Measurements from ENCODE around the gene ANKRD13D.

The ANKRD13D gene

DNA sequence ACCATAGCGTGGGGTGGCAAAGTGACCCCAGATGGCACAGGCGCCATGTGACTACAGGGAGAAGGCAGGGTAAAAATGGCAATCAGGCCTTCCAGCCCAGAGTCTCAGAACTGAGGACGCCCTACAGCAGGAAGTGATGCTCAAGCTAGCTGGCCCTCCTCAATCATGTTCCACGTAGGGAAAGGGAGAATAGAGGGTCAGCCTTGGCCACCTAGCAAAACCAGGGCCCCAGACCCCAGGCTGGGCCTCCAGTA lies 978 bp upstream of the ANKRD13D start:
- no peak for DNase-seq

DNA sequence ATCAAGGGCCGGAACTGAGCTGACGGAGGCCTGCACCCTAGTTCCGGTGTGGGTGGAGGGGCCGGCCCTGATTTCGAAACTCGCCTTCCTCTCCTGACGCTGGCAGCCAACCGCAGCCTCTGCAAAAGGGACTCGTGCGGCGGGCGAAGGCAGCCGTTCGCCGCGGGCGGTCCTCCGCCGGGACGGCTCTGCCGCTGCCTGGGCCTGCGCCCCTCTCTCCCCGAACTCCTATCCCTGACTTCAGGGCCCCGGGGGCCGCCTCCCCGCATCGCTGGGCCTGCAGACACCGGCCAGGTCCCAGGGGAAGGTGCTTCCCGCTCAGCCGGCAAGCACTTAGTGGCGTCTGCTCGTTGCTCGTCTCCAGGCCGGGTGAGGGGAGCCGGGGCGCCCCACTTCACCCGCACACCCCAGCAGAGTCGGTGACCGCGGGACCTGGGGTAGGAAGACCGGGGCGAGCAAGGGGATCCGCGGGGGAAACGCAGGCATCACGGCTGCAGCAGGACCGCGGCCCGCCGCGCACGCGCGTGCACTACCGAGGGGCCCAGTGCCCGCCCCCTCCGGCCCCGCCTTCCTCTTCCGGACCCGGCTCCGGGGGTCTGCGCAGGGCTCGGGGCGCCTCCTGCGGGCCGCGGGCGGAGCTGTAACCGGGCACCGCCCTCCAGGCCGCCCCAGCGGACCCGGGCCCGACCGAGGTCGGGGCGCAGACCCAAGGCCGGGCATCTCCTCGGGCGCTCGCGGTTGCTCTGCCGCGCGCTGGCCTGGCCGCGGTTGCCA lies 464 bp upstream of the ANKRD13D start:
- peak; percentile 77 to 81 for DNase-seq

DNA sequence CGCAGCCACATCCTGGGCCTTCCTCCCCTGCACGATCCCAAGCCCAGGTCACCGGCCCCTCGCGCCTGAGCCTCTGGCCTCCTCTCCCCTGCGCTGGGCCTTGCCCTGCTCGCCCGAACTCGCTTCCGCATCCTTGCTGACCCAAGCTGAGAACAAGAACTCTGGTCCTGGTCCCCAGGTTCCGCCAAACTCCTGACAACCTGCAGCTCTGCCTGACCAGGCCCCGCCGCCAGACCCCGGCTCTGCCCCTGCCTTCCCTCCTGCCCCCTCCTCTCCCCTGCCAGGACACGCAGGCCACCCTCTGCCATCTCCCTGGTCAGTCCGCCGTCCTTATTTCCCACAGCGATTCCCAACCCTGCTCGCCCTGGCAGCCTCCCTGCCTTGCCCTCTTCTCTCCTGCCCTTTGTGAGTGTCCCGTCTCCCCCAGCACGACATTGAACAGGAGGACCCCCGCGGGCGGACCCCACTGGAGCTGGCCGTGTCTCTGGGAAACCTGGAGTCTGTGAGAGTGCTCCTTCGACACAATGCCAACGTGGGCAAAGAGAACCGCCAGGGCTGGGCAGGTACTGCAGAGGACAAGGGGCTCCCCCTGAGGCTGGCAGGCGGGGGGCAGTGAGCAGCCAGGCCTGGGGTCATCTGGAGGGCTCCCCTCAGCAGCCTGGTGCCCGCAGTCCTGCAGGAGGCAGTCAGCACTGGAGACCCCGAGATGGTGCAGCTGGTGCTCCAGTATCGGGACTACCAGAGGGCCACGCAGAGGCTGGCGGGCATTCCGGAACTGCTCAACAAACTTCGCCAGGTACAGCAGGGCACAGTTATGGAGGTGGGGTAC lies 762 bp downstream of the ANKRD13D start:
- DNase-seq, result no peak

DNA sequence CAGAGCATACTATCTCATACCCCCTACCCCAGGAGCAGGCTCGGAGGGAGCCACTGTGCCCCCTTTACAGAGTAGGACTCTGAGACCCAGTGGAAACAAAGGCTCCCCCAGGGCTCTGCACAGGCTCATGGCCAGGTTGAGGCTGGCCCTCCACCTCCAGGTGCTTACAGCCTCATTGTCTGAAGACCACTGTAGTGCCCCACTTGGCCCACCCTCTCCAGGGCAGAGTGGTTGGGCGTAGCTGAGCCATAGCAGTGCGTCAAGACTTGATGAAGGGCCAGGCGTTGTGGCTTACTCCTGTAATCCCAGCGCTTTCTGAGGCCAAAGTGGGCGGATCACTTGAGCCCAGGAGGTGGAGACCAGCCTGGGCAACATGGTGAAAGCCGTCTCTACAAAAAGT lies 1.7 kb downstream of the ANKRD13D start:
- DNase-seq, result no peak

DNA sequence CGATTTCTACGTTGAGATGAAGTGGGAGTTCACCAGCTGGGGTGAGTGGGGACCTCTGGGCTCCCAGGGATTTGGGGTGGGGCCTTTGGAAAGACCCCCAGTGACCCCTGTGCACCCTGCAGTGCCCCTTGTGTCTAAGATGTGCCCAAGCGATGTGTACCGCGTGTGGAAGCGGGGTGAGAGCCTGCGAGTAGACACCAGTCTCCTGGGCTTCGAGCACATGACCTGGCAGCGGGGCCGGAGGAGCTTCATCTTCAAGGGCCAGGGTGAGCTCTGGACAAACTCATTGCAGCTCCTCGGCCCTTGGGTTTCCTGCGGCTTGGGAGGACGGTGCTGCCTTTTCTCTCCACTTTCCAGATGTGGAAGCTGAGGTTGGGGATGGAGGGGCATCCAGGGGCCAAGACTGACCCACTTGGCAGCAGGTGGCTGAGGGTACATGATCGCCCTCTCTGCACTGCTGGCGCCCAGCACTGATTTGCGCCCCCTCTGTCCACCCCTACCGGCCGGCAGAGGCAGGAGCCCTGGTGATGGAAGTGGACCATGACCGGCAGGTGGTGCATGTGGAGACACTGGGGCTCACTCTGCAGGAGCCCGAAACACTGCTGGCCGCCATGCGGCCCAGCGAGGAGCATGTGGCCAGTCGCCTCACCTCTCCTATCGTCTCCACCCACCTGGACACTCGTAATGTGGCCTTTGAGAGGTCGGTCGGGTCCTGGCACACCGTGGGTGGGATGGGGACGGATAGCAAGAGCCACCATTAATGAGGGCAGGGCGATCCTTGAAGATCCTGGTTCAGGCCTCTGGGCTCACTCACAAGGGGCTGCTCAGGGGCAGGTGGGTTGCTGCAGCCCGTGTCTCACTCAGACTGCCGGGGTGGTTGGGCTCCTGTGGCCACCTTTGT lies 2.6 kb downstream of the ANKRD13D start:
- no peak for DNase-seq

DNA sequence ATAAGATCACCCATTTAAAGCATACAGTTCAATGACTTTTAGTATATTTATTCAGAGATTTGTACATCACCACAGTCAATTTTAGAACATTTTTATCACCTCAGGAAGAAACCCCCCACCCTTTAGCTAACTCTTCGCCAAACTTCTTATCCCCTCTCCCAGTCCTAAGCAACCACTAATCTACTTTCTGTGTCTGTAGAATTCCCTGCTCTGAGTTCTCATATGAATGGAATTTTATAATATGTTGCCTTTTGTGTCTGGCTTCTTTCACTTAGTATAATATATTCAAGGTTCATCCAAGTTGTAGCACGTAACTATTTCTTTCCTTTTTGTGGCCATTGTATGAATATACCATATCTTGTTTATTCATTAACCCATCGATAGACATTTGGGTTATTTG lies 3.6 kb downstream of the ANKRD13D start:
- no peak for DNase-seq

DNA sequence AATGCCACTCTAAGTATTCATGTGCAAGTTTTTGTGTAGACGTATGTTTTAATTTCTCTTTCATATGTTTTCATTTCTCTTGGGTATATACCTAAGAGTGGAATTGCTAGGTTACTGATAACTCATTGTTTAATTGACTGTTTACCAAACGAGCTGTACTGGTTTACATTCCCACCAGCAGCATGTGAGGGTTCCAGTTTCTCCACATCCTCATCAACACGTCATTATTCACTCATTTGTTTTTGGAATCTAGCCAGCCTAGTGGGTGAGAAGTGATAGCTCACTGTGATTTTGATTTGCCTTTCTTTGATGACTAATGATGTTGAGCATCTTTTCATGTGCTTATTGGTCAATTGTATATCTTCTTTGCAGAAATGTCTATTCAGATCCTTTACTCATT lies 4.0 kb downstream of the ANKRD13D start:
- DNase-seq, result no peak

DNA sequence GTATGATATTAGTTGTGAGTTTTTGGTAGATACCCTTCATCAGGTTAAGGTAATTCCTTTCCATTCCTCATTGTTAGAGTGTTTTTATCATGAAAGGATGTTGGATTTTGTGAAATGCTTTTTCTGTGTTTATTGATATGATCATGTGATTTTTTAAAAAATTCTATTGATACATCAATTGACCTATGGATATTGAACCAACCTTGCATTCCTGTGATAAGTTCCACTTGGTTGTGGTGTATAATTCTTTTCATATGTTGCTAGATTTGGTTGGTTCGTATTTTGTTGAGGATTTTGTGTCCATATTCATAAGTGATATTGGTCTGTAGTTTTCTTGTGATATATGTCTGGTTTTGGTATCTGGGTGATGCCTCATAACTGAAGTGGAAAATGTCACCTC lies 6.7 kb downstream of the ANKRD13D start:
- no peak for DNase-seq

DNA sequence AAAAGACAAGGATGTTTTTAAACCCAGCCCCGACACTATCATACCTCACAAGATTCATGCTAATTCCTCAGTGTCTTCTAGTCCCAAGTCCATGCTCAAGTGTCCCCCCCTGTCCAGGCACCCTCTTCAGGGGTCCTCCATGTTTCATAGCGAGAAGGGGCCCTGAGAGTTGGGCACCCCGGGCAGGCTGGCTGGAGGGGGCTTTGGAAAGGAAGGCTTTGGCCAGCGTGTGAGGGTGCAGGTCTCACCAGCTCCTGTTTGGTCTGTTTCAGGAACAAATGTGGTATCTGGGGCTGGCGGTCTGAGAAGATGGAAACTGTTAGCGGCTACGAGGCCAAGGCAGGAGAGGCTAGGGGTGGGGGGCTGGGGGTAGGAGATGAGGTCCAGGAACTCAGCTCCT lies 9.7 kb downstream of the ANKRD13D start:
- no peak for DNase-seq

DNA sequence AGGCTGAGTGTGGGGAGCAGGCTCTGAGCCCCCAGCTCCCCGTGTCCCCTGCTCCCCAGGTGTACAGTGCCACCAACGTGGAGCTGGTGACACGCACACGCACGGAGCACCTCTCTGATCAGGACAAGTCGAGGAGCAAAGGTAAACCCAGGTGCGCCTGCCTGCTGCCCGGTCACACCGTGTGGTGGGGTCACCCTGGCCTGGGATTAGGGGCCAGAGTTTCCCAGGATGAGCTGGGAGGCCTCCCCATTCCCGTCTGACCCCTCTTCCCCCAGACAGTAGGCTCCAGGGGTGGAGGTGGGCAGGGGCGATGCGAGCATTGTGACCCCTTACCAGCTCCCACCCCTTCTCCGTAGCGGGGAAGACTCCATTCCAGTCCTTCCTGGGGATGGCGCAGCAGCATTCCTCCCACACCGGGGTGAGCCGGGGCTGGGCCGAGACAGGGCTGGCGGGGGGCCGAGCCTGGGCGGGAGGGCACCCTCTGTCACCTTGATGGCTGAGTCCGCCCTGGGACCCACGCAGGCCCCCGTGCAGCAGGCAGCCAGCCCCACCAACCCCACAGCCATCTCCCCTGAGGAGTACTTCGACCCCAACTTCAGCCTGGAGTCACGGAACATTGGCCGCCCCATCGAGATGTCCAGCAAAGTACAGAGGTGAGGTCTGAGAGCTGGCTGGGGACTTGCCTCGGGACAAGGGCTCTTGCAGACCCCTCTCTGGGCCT lies 10.5 kb downstream of the ANKRD13D start:
- DNase-seq, result no peak

DNA sequence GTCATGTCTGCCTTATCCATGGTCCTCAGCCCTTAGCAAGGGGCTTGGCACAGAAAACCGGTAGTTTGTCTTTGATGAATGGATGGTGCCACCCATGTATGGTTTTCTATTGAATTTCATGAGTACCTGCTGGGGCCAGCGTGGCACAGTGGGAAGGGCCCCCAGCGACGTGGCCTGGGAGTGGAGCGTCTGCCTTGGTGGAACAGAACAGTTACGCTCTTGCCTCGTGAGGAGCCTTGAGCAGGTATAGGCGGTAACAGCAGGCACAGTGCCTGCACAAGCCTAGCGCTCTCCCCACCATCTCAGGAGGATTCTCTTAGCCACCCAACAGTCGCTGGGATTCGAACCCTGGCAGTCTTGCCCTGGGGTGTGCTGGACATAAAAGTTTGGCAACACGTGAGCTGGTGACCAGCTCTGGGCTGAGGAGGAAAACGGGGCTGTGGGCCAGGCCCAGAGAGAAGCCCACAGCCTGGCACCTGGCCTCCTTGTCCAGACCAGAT lies 11.2 kb downstream of the ANKRD13D start:
- DNase-seq, result no peak

DNA sequence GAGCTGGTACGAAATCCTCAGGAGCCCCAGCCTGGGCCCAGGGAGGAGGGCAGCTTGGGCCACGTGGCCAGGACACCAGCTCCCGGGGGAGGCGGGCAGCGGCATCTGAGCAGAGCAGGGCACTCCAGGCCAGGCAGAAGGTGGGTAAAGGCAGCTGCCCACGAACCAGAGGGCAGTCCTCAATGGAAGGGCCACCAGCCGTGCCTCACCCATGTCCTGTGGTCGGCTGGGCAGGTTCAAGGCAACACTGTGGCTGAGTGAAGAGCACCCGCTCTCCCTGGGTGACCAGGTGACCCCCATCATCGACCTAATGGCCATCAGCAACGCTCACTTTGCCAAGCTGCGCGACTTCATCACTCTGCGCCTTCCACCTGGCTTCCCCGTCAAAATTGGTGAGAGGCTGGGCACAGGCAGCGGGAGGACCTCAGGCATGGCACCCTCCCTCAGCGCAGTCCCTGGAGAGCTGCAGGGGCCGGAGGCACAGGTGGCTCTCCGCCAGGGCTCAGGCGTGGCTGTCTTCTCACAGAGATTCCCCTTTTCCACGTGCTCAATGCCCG lies 11.7 kb downstream of the ANKRD13D start:
- no peak for DNase-seq

DNA sequence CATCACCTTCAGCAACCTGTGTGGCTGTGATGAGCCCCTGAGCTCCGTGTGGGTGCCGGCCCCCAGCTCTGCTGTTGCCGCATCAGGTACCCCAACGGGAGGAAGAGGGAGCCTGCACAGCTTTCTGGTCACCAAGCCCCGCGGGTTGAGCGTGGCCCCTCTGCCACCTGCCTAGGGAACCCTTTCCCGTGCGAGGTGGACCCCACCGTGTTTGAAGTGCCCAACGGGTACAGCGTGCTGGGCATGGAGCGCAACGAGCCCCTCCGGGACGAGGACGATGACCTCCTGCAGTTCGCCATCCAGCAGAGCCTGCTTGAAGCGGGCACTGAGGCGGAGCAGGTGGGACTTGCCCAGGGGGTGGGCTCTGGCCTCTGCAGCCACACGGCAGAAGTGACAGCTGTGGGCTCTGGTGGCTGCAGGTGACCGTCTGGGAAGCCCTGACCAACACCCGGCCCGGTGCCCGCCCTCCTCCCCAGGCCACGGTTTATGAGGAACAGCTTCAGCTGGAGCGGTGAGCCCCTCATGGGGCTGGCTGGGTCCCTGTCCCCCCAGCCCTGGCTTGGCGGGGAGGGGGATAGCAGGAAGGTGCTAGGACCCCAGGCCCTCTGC lies 12.3 kb downstream of the ANKRD13D start:
- no peak for DNase-seq

DNA sequence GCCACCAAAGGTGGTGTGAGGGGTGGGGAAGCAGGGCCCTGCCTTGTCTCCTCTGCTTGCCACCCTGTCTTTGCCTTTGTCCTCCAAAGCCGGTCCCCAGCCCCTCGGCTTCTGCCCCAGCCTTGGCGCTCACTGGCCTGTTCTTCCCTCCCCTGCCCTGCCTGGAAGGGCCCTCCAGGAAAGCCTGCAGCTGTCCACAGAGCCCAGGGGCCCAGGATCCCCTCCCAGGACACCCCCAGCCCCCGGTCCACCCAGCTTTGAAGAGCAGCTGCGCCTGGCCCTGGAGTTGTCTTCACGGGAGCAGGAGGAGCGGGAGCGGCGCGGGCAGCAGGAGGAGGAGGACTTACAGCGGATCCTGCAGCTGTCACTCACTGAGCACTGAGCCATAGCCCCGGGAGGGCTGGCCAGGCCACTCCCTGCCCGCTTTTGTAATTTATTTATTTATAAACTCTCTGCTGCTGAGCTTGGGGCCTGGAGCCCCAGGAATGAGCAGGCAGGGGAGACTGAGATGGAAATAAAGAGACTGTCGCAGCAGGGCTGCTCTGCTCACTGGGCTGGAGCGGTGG lies 12.9 kb downstream of the ANKRD13D start:
- no peak for DNase-seq

DNA sequence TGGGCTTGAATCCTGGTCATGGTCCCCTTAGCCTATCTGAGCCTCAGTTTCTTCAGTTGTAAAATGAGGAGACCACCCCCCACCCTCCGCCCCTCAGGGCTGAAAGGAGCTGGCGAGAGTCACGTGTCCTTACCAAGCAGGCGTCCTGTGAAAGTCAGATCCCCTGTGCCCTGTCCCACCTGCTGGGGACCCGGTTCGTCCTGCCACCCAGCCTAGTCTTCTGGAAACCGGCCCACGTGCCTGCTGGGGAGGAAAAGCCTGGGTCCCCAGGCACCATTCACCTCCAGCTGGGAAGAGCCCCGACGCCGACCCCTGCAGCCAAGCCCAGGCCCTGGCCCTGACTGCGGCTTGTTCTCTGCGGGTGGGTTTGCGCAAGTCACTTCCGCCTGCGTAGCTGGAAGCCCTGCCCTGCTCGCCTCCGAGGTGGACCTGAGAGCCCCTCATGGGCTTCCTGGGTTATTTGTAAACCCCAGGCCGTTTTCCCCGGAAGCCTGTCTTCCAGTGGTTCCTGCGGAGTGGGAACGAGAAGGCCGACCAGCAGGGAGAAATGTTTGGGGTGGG lies 13.5 kb downstream of the ANKRD13D start:
- no peak for DNase-seq

DNA sequence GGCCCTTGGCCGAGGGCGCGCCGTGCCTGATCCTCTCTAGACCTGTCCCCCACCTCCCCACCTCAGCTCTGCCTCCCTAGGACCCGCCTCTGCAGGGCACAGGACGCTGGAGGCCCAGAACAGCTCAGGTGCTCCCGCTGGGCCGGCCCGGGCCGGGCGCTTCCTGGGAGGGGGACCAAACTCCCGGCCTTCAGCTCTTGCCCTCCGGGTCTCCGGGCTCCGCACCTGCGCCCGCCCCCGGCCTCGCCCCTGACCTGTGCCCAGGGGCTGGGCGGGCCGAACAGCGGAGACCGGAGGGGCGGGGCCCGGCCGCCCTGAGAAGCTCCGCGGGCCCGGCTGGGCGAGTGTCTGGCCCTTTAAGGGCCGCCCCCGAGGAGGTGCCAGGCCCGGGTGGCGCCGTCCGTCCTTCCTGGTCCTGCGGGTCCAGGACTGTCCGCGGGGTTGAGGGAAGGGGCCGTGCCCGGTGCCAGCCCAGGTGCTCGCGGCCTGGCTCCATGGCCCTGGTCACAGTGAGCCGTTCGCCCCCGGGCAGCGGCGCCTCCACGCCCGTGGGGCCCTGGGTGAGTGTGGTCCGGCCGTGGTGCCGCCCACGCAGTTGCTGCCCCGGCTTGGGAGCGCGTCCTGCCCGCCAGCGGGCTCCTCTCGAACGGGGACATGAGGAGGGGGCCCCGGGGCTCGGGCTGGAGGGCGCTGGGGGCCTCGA lies 14.2 kb downstream of the ANKRD13D start, which contains the start of gene SSH3:
Gene SSH3 (plus strand): TSS at position 399 of the 703 bp plus-strand sequence. CDS start 96 bp downstream, at position 495.
- DNase-seq, result peak; percentile 44 to 54

DNA sequence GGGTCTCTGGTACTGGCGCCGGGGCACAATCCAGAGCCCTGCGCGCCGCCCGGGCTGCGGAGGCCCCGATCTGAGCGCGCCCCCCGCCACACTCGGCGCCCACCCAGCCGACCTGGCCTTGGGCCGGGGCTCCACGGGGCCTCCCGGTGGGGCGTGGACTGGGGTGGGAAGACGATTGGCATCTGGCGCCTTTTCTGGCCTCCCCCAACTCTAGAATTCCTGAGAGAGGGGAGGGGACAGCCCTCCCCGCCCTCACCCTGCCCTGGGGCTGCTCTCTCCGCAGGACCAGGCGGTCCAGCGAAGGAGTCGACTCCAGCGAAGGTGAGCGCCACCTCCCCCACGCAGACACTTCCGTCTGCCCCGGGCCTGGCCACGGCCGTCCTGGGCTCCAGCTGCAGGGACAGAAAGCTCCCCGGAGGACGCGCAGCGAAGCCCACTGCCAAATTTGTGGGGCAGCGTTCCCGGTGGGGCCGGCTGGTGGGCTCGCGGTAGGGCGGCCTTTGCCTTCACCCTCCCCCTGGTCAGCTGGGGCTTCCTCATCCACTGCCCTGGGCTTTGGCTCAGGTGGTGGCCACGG lies 14.8 kb downstream of the ANKRD13D start:
- DNase-seq, result no peak

DNA sequence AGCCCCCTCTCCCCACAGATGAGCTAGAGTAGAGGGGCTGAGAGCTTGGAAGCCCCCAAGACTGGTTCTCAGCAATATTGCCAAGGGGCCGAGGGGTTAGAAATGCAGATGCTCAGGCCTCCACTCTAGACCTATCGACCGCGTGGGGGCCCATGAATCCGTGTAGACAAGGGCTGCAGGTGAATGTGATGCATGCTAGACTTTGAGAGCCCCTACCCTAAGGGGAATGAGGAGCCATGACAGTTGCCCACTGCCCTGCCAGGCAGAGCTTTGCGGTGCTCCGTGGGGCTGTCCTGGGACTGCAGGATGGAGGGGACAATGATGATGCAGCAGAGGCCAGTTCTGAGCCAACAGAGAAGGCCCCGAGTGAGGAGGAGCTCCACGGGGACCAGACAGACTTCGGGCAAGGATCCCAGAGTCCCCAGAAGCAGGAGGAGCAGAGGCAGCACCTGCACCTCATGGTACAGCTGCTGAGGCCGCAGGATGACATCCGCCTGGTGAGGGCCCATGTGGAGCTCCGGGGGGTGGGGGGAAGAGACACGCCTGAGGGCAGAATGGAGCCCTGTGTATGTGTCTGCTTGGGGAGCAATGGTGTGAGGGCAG lies 15.5 kb downstream of the ANKRD13D start:
- no peak for DNase-seq

DNA sequence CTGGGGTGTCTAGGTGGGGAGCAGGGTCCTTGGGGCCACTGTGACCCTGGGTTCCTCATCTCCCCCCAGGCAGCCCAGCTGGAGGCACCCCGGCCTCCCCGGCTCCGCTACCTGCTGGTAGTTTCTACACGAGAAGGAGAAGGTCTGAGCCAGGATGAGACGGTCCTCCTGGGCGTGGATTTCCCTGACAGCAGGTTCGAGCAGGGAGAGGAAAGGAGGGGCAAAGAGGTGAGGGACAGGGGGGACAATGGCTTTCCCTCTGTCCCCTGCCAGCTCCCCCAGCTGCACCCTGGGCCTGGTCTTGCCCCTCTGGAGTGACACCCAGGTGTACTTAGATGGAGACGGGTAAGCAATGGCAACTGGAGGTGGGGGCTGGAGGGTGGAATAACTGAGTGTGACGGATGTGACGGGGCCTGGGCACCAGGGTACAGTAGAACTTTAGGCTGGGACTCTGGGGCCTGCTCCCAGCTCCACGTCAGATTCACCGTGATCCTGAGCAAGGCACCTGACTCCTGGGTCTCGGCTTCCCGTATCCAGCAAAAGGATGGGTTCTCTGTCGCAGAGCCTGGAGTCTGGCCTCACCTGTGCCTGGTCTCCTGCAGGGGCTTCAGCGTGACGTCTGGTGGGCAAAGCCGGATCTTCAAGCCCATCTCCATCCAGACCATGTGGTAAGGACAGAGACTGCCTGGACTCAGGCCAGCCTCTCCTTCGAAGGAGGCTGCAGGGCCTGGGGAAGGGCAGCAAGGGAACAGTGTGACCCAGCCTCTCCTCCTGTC lies 17.9 kb downstream of the ANKRD13D start:
- no peak for DNase-seq
